H1 (cell line): ENCODE data around the gene OCEL1. TPM values are rescaled to one million over a fixed set of nuclear protein-coding genes. Genes with fewer than 3 reads are reported as not detected.

ENCODE experiments used
- CTCF ChIA-PET: fragments of 300-600 bp; sonication (Branson Sonifier 250); formaldehyde crosslinking; loops from one replicate; lab custom pipeline; 2021; ENCODE audit not compliant: partially characterized antibody; lab: Charles Lee
- POLR2A ChIA-PET: fragments of 300-600 bp; sonication (Branson Sonifier 250); formaldehyde crosslinking; loops from one replicate; lab custom pipeline; 2021; ENCODE audit warnings: inconsistent platforms; ENCODE audit not compliant: partially characterized antibody; lab: Charles Lee
- DNase-seq, 2 experiments: peaks; one replicate each; pipeline versions ENCODE4 v3.0.0 to v3.0.0-alpha.2; 2010 to 2022; ENCODE audit warnings: low spot score in 2 of 2, low read depth in 1 of 2, mixed read lengths in 1 of 2
- FAIRE-seq: peaks from 2 replicates; lab custom pipeline; 2011; peaks lifted over from hg19 to GRCh38; lab: Jason Lieb, UNC
- H2AFZ ChIP-seq: 2 replicates; pipeline ENCODE4 v1.8.1; 2012; ENCODE audit warnings: low read length, inconsistent platforms
- H2AK5ac ChIP-seq: 2 replicates; pipeline ENCODE4 v1.6.1; 2013; ENCODE audit warnings: low read depth, low read length
- H2BK120ac ChIP-seq: replicated peaks from 2 replicates; pipeline ENCODE3; 2013; ENCODE audit warnings: low read depth, low read length, inconsistent platforms
- H2BK12ac ChIP-seq: 2 replicates; pipeline ENCODE4 v1.6.1; 2013; ENCODE audit warnings: low read depth, low read length
- H2BK15ac ChIP-seq: 2 replicates; pipeline ENCODE4 v1.6.1; 2013; ENCODE audit warnings: low read length
- H2BK20ac ChIP-seq: 2 replicates; pipeline ENCODE4 v1.6.1; 2013; ENCODE audit warnings: low read length
- H2BK5ac ChIP-seq: 2 replicates; pipeline ENCODE4 v1.6.1; 2013; ENCODE audit warnings: low read depth, low read length
- H3K14ac ChIP-seq: 2 replicates; pipeline ENCODE4 v1.6.1; 2013; ENCODE audit warnings: inconsistent platforms; ENCODE audit not compliant: insufficient read length
- H3K18ac ChIP-seq: 2 replicates; pipeline ENCODE4 v1.6.1; 2013; ENCODE audit warnings: low read length; ENCODE audit errors: extremely low read depth
- H3K23ac ChIP-seq: 2 replicates; pipeline ENCODE4 v1.6.1; 2013; ENCODE audit warnings: inconsistent platforms; ENCODE audit not compliant: insufficient read length
- H3K23me2 ChIP-seq: 2 replicates; pipeline ENCODE4 v1.6.1; 2013; ENCODE audit warnings: low read depth, low read length
- H3K27ac ChIP-seq: 2 replicates; pipeline ENCODE4 v1.6.1; 2011; ENCODE audit warnings: low read depth, low read length, inconsistent platforms
- H3K27me3 ChIP-seq, 4 experiments: replicated peaks in 1 of 4; 1 replicate in 1 of 4; 2 replicates in 3 of 4; pipeline versions ENCODE4 v1.6.1 to v1.8.1; 2011 to 2013; ENCODE audit warnings: low read length in 3 of 4, mild to moderate bottlenecking in 3 of 4, inconsistent platforms in 2 of 4, mixed read lengths in 2 of 4, moderate library complexity in 1 of 4; ENCODE audit not compliant: control insufficient read depth in 3 of 4, insufficient read depth in 3 of 4; ENCODE audit errors: extremely low read depth in 1 of 4
- H3K36me3 ChIP-seq, 4 experiments: 2 replicates each; pipeline versions ENCODE4 v1.6.1 to v1.8.1; 2011 to 2013; ENCODE audit warnings: mild to moderate bottlenecking in 4 of 4, low read length in 3 of 4, moderate library complexity in 2 of 4, control low read depth in 1 of 4, inconsistent platforms in 1 of 4; ENCODE audit not compliant: insufficient read depth in 4 of 4, control insufficient read depth in 2 of 4
- H3K4ac ChIP-seq: replicated peaks from 2 replicates; pipeline ENCODE3; 2013; ENCODE audit warnings: low read length, low read depth, mixed read lengths, inconsistent platforms; ENCODE audit not compliant: insufficient read length
- H3K4me1 ChIP-seq, 4 experiments: replicated peaks in 1 of 4; 1 replicate in 1 of 4; 2 replicates in 3 of 4; pipeline versions ENCODE4 v1.6.1 to v1.8.1; 2011 to 2013; ENCODE audit warnings: low read length in 3 of 4, inconsistent platforms in 2 of 4, mixed read lengths in 1 of 4; ENCODE audit not compliant: insufficient read depth in 4 of 4, control insufficient read depth in 3 of 4
- H3K4me2 ChIP-seq, 2 experiments: 2 replicates each; pipeline versions ENCODE4 v1.6.1 to v1.8.1; 2011 to 2013; ENCODE audit warnings: low read depth in 2 of 2, low read length in 2 of 2, control low read depth in 1 of 2, inconsistent platforms in 1 of 2, mild to moderate bottlenecking in 1 of 2; ENCODE audit not compliant: insufficient read depth in 1 of 2
- H3K4me3 ChIP-seq, 4 experiments: fragments of 200-600, 300-600 bp in 1 of 4; sonication (generic), shearing (Covaris generic), sonication (Bioruptor Twin) in 1 of 4; 2 replicates each; pipeline versions ENCODE4 v1.5.1 to v1.8.1; 2011 to 2016; ENCODE audit warnings: low read length in 4 of 4, low read depth in 3 of 4, control low read depth in 2 of 4, inconsistent platforms in 2 of 4, mild to moderate bottlenecking in 2 of 4, mixed read lengths in 1 of 4, moderate library complexity in 1 of 4; ENCODE audit not compliant: insufficient read depth in 2 of 4; ENCODE audit errors: extremely low read depth in 1 of 4
- H3K56ac ChIP-seq: replicated peaks from 2 replicates; pipeline ENCODE3; 2013; ENCODE audit warnings: low read depth, mild to moderate bottlenecking, mixed read lengths, low read length, inconsistent platforms; ENCODE audit not compliant: insufficient read length
- H3K79me1 ChIP-seq: 2 replicates; pipeline ENCODE4 v1.6.1; 2013; ENCODE audit warnings: low read depth, low read length, control low read depth
- H3K79me2 ChIP-seq, 2 experiments: 2 replicates each; pipeline versions ENCODE4 v1.6.1 to v1.8.1; 2012 to 2013; ENCODE audit warnings: low read length in 2 of 2, mild to moderate bottlenecking in 2 of 2, inconsistent platforms in 1 of 2; ENCODE audit not compliant: insufficient read depth in 2 of 2, control insufficient read depth in 1 of 2
- H3K9ac ChIP-seq, 4 experiments: replicated peaks in 1 of 4; 1 replicate in 1 of 4; 2 replicates in 3 of 4; pipeline versions ENCODE4 v1.6.1 to v1.8.1; 2011 to 2013; ENCODE audit warnings: low read depth in 3 of 4, low read length in 3 of 4, control low read depth in 2 of 4, mild to moderate bottlenecking in 2 of 4, moderate library complexity in 2 of 4, inconsistent platforms in 1 of 4; ENCODE audit errors: extremely low read depth in 1 of 4
- H3K9me3 ChIP-seq, 2 experiments: 2 replicates each; pipeline versions ENCODE4 v1.6.1 to v1.8.1; 2012 to 2013; ENCODE audit warnings: mild to moderate bottlenecking in 2 of 2, moderate library complexity in 2 of 2, control low read depth in 1 of 2, inconsistent platforms in 1 of 2, low read depth in 1 of 2, low read length in 1 of 2, mixed read lengths in 1 of 2; ENCODE audit not compliant: insufficient read depth in 2 of 2
- H4K20me1 ChIP-seq, 2 experiments: replicated peaks in 1 of 2; 2 replicates each; pipeline versions ENCODE3 to v1.8.1; 2011 to 2013; ENCODE audit warnings: inconsistent platforms in 2 of 2, low read length in 2 of 2, mild to moderate bottlenecking in 1 of 2; ENCODE audit not compliant: insufficient read depth in 2 of 2, control insufficient read depth in 1 of 2
- H4K5ac ChIP-seq: 2 replicates; pipeline ENCODE4 v1.6.1; 2013; ENCODE audit warnings: low read length, low read depth, mixed read lengths, inconsistent platforms; ENCODE audit not compliant: insufficient read length
- H4K8ac ChIP-seq: 2 replicates; pipeline ENCODE4 v1.8.0; 2013; ENCODE audit warnings: mild to moderate bottlenecking, moderate library complexity, low read length, inconsistent platforms; ENCODE audit not compliant: insufficient read depth; ENCODE audit errors: extremely low read depth
- H4K91ac ChIP-seq: replicated peaks from 2 replicates; pipeline ENCODE3; 2013; ENCODE audit warnings: low read length, mixed read lengths, inconsistent platforms; ENCODE audit not compliant: insufficient read length
- BRCA1 ChIP-seq: IDR thresholded peaks from 2 replicates; pipeline ENCODE4 v1.6.1; 2012; ENCODE audit warnings: low read depth, low read length, improper control_type of control experiment
- CEBPB ChIP-seq: IDR thresholded peaks from 2 replicates; pipeline ENCODE4 v1.6.1; 2012; ENCODE audit warnings: low read depth, low read length
- CTBP2 ChIP-seq: IDR thresholded peaks from 2 replicates; pipeline ENCODE4 v1.7.0; 2011; ENCODE audit warnings: borderline replicate concordance, mild to moderate bottlenecking, moderate library complexity, mixed read lengths, low read length; ENCODE audit not compliant: insufficient read depth, insufficient read length
- CTCF ChIP-seq, 3 experiments: IDR thresholded peaks; 1 replicate in 2 of 3; 2 replicates in 1 of 3; pipeline versions ENCODE4 v1.5.1 to v1.6.1; 2011; ENCODE audit warnings: low read length in 3 of 3, mild to moderate bottlenecking in 3 of 3, inconsistent platforms in 2 of 3, low read depth in 1 of 3, moderate library complexity in 1 of 3; ENCODE audit not compliant: insufficient read depth in 1 of 3; ENCODE audit errors: control extremely low read depth in 1 of 3
- EGR1 ChIP-seq: IDR thresholded peaks from 2 replicates; pipeline ENCODE4 v1.6.1; 2011; ENCODE audit warnings: low read depth, low read length, borderline replicate concordance
- POLR2AphosphoS5 ChIP-seq: IDR thresholded peaks from 2 replicates; pipeline ENCODE4 v1.6.1; 2011; ENCODE audit warnings: low read depth, low read length
- POU5F1 ChIP-seq: IDR thresholded peaks from 2 replicates; pipeline ENCODE4 v1.6.1; 2011; ENCODE audit warnings: low read depth, mild to moderate bottlenecking, low read length, moderate library complexity
- SP2 ChIP-seq: IDR thresholded peaks from 2 replicates; pipeline ENCODE4 v1.6.1; 2012; ENCODE audit warnings: mild to moderate bottlenecking, low read length, inconsistent platforms
- USF2 ChIP-seq: IDR thresholded peaks from 2 replicates; pipeline ENCODE4 v1.6.1; 2011; ENCODE audit warnings: low read length, improper control_type of control experiment
- WGBS, 2 experiments: shearing (Covaris generic) in 1 of 2; methylation state at CpG; one replicate each; pipeline versions ENCODE4 v1.1.6 to v1.1.7; 2013 to 2015; ENCODE audit warnings: low lambda C conversion rate in 2 of 2, mixed read lengths in 2 of 2, inconsistent platforms in 1 of 2, low coverage in 1 of 2, missing lambda C conversion rate in 1 of 2; ENCODE audit not compliant: insufficient replicate concordance in 2 of 2, insufficient coverage in 1 of 2, insufficient read length in 1 of 2; ENCODE audit errors: extremely low coverage in 1 of 2, missing lambda C conversion rate in 1 of 2; 5-methylcytosine and 5-hydroxymethylcytosine counted together
- polyA plus RNA-seq, 7 experiments: library from polyadenylated mRNA; depleted of rRNA in 3 of 7; stranded (reverse) in 5 of 7; unstranded in 2 of 7; fragments of >200 nt in 5 of 7; fragments of 200-250 nt in 2 of 7; gene quantifications; 1 replicate in 5 of 7; 2 replicates in 1 of 7; 4 replicates in 1 of 7; pipeline versions ENCODE4 v1.2.1 to v1.2.3, GENCODE V29; 2011 to 2013; ENCODE audit warnings: missing spikeins in 2 of 7, mixed read lengths in 2 of 7
- total RNA-seq: library from RNA; stranded (reverse); fragmentation: NEBNext Ultra II Directional; extraction: Animal tissue kit (Norgen Biotek cat#: 25700); gene quantifications from 2 replicates; pipeline ENCODE4 v1.2.1, GENCODE V29; 2021
- TF ChIP-seq, protein P1 (sequence below): IDR thresholded peaks from 2 replicates; pipeline ENCODE4 v1.6.1; 2012; ENCODE audit warnings: inconsistent platforms

Gene OCEL1
- total and polyA plus RNA-seq, 2 of the 8 experiments (the other 6 are each of a cell fraction or from before 2014, with no cell fraction given): 13.3 to 32.6 TPM

DNA sequence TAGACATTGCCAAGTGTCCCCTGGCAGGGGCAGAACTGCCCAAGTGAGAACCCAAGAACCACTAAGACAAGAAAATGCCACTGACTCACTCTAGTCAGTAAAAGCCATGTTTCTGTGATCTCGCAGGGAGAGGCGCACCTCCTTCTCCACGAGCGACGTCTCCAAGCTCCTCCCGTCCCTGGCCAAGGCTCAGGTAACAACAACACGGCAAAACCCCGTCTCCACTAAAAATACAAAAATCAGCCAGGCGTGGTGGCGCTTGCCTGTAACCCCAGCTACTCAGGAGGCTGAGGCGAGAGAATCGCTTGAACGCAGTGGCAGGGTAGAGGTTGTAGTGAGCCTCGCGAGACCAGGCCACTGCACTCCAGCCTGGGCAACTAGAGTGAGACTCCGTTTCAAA lies 28.4 kb upstream of the OCEL1 start:
- Histone ChIP-seq H2BK12ac (no peak overlapping the region), H3K23me2 (peaks cover 2% of the 10 kb centered on the region; the same call in 1 of the 2 replicates), H3K4me1 (no peaks in the 10 kb centered on the region), H3K56ac (no peak overlapping the region), H3K4me2 (no peak overlapping the region), H4K91ac (no peak overlapping the region), H3K4me3 (no peak overlapping the region), H3K9ac (no peak overlapping the region), H3K79me1 (no peaks in the 10 kb centered on the region), H3K18ac (no peak overlapping the region), H3K79me2 (no peaks in the 10 kb centered on the region), H2BK15ac (no peak overlapping the region), H4K5ac (no peak overlapping the region), H2AFZ (no peak overlapping the region), H2BK5ac (no peak overlapping the region), H3K14ac (no peak overlapping the region), H2AK5ac (no peak overlapping the region), H4K20me1 (peaks cover 4 to 5% of the 10 kb centered on the region in 2 experiments), H3K23ac (no peak overlapping the region), H2BK20ac (no peak overlapping the region), H4K8ac (no peak overlapping the region), H3K27me3 (no peaks in the 10 kb centered on the region), H3K36me3 (peaks cover 9 to 42% (median 28%) of the 10 kb centered on the region in 4 experiments), H3K9me3 (no peaks in the 10 kb centered on the region), H3K4ac (no peak overlapping the region), H3K27ac (no peak overlapping the region), H2BK120ac (no peak overlapping the region)
- POLR2A ChIA-PET: no interaction called here
- 93% methylated on average over 16 of the region's 16 CpGs; no CpG with 5 or more reads in 1 of the 2 experiments for WGBS, 2 experiments
- CTCF ChIA-PET: no interaction called here
- DNase-seq: no peak
- FAIRE-seq: no peak
- TF ChIP-seq CTCF (IDR thresholded peaks at IDR 0.05; ENCODE audit: control extremely low read depth in 1 of 3, insufficient read depth in 1 of 3, low read depth in 1 of 3, low read length in 3 of 3) (no peak), SP2 (no peak), EGR1 (no peak), CTBP2 (no peak), USF2 (no peak), BRCA1 (no peak), CEBPB (no peak), POLR2AphosphoS5 (no peak), POU5F1 (no peak)
- TF ChIP-seq, protein P1, sequence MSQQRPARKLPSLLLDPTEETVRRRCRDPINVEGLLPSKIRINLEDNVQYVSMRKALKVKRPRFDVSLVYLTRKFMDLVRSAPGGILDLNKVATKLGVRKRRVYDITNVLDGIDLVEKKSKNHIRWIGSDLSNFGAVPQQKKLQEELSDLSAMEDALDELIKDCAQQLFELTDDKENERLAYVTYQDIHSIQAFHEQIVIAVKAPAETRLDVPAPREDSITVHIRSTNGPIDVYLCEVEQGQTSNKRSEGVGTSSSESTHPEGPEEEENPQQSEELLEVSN: no peak
